Esophagus squamous epithelium (tissue), 4 donors: ENCODE measurements around the gene NFAT5.

Experiments
- CTCF ChIP-seq, 6 experiments: fragments of 450-650 bp in 4 of 6; fragments of 200-600 bp in 2 of 6; sonication (generic) in 2 of 6; IDR thresholded peaks; one replicate each; pipeline ENCODE4 v1.5.1; 2016 to 2019; ENCODE audit warnings: antibody characterized with exemption in 6 of 6, mild to moderate bottlenecking in 4 of 6, moderate library complexity in 4 of 6
- POLR2A ChIP-seq, 4 donors: fragments of 450-650 bp; IDR thresholded peaks; one replicate each; pipeline ENCODE4 v1.6.1; 2017; ENCODE audit warnings: antibody characterized with exemption in 4 of 4, mild to moderate bottlenecking in 4 of 4, moderate library complexity in 3 of 4

- peak in 1 of 6 experiments; percentile 8 for TF ChIP-seq CTCF (IDR thresholded peaks at IDR 0.05)
- TF ChIP-seq POLR2A (IDR thresholded peaks at IDR 0.05), result peak in 1 of 4 donors; percentile 12
These were observed 644 bp downstream of the NFAT5 start for GRCh38 chr16:69566240-69566980.
